Measurements from ENCODE around the gene EHD3.

The EHD3 gene

DNA sequence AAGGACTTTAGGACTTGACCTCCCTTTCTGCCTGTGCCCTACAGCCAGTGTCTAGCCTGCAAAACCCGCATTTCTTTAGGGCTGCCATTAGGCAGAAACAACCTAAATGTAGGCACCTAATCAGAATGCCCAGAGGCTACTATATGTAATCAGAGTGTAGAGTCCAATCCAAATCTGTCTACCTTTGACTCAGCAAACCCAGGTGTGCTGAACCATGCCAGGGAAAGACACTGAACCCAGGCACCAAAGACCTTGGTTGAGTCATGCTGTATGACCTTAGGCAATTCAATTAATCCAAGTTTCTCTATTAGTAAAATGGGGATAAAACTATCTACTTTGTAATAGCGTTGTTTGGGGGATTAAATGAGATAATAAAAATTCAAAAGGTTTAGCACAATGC lies 37.3 kb upstream of the EHD3 start:
- no peaks in the 10 kb centered on the region for H3K79me2 ChIP-seq (ENCODE audit: low read length)
- no peak overlapping the region for H3K4me2 ChIP-seq (ENCODE audit: low read depth, low read length)
- H3K27ac ChIP-seq (ENCODE audit: low read length), result no peak overlapping the region
- no peak overlapping the region for H3K9ac ChIP-seq (ENCODE audit: low read length)
- no peaks in the 10 kb centered on the region for H4K20me1 ChIP-seq (ENCODE audit: insufficient read depth, low read length)
- no peaks in the 10 kb centered on the region for H3K9me2 ChIP-seq (replicated peaks; ENCODE audit: insufficient read depth, low read length)
- no peak overlapping the region for H2AFZ ChIP-seq (ENCODE audit: low read length)
- no peak for DNase-seq
- H3K27me3 ChIP-seq (replicated peaks; ENCODE audit: insufficient read depth, low read length), result no peaks in the 10 kb centered on the region
- H3K4me1 ChIP-seq (ENCODE audit: low read length), result no peaks in the 10 kb centered on the region
- no peaks in the 10 kb centered on the region for H3F3A ChIP-seq (ENCODE audit: insufficient read depth, low read length)
- TF ChIP-seq EZH2phosphoT487 (IDR thresholded peaks at IDR 0.05; ENCODE audit: low read length), result no peak
- TF ChIP-seq, protein P1, sequence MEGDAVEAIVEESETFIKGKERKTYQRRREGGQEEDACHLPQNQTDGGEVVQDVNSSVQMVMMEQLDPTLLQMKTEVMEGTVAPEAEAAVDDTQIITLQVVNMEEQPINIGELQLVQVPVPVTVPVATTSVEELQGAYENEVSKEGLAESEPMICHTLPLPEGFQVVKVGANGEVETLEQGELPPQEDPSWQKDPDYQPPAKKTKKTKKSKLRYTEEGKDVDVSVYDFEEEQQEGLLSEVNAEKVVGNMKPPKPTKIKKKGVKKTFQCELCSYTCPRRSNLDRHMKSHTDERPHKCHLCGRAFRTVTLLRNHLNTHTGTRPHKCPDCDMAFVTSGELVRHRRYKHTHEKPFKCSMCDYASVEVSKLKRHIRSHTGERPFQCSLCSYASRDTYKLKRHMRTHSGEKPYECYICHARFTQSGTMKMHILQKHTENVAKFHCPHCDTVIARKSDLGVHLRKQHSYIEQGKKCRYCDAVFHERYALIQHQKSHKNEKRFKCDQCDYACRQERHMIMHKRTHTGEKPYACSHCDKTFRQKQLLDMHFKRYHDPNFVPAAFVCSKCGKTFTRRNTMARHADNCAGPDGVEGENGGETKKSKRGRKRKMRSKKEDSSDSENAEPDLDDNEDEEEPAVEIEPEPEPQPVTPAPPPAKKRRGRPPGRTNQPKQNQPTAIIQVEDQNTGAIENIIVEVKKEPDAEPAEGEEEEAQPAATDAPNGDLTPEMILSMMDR (IDR thresholded peaks at IDR 0.05; ENCODE audit: low read length), result no peak
- no peak for TF ChIP-seq EZH2 (optimal IDR thresholded peaks at IDR 0.05; ENCODE audit: low read depth, low read length)
- no peak overlapping the region for H3K4me3 ChIP-seq (ENCODE audit: low read length)
- no peaks in the 10 kb centered on the region for H3K36me3 ChIP-seq (replicated peaks; ENCODE audit: insufficient read depth, low read length)
- H3K9me3 ChIP-seq (replicated peaks; ENCODE audit: insufficient read depth, low read length), result no peaks in the 10 kb centered on the region

DNA sequence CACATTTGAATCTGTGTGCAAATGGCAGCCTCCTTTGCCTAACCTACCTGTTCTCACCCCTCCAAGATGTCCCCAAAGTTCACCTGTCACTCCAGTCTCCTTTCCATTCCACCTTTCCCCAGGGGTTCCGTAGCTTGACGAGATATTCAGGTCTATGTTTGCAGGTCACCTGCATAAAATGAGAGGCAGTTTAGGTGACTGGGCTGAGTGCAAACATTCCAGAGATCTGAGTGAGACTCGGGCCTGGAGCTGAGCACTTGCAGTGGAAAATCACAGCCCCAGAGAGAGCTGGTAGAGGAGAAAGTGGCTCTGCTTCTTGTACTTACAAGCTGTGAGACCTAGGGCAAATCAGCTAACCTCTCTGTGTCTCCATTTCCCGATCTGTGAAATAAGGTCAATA lies 36.8 kb upstream of the EHD3 start:
- Histone ChIP-seq H3K4me2 (ENCODE audit: low read depth, low read length) (no peak overlapping the region), H3K4me1 (ENCODE audit: low read length) (no peaks in the 10 kb centered on the region)

GRCh38 chr2:31197669-31198068 lies 36.3 kb upstream of the EHD3 start:
- Histone ChIP-seq H3K9me3 (replicated peaks; ENCODE audit: insufficient read depth, low read length) (no peaks in the 10 kb centered on the region), H3K36me3 (replicated peaks; ENCODE audit: insufficient read depth, low read length) (no peaks in the 10 kb centered on the region), H3K9me2 (replicated peaks; ENCODE audit: insufficient read depth, low read length) (no peaks in the 10 kb centered on the region), H3K27me3 (replicated peaks; ENCODE audit: insufficient read depth, low read length) (no peaks in the 10 kb centered on the region), H3K4me2 (ENCODE audit: low read depth, low read length) (no peak overlapping the region), H4K20me1 (ENCODE audit: insufficient read depth, low read length) (no peaks in the 10 kb centered on the region), H3F3A (ENCODE audit: insufficient read depth, low read length) (no peaks in the 10 kb centered on the region), H3K79me2 (ENCODE audit: low read length) (no peaks in the 10 kb centered on the region), H3K27ac (ENCODE audit: low read length) (no peak overlapping the region), H3K4me3 (ENCODE audit: low read length) (no peak overlapping the region), H3K4me1 (ENCODE audit: low read length) (no peaks in the 10 kb centered on the region), H2AFZ (ENCODE audit: low read length) (no peak overlapping the region), H3K9ac (ENCODE audit: low read length) (no peak overlapping the region)
- no peak for TF ChIP-seq EZH2phosphoT487 (IDR thresholded peaks at IDR 0.05; ENCODE audit: low read length)
- no peak for TF ChIP-seq EZH2 (optimal IDR thresholded peaks at IDR 0.05; ENCODE audit: low read depth, low read length)
- TF ChIP-seq, protein P1 (IDR thresholded peaks at IDR 0.05; ENCODE audit: low read length), result no peak
- DNase-seq, result no peak

More for the DNA sequence above, 36.8 kb upstream of the EHD3 start:
- H4K20me1 ChIP-seq (ENCODE audit: insufficient read depth, low read length), result no peaks in the 10 kb centered on the region
- no peaks in the 10 kb centered on the region for H3K36me3 ChIP-seq (replicated peaks; ENCODE audit: insufficient read depth, low read length)
- H3K79me2 ChIP-seq (ENCODE audit: low read length), result no peaks in the 10 kb centered on the region
- no peaks in the 10 kb centered on the region for H3F3A ChIP-seq (ENCODE audit: insufficient read depth, low read length)
- TF ChIP-seq, protein P1 (IDR thresholded peaks at IDR 0.05; ENCODE audit: low read length), result no peak
- TF ChIP-seq EZH2 (optimal IDR thresholded peaks at IDR 0.05; ENCODE audit: low read depth, low read length) (no peak), EZH2phosphoT487 (IDR thresholded peaks at IDR 0.05; ENCODE audit: low read length) (no peak)
- no peak overlapping the region for H3K27ac ChIP-seq (ENCODE audit: low read length)
- no peak overlapping the region for H3K9ac ChIP-seq (ENCODE audit: low read length)
- no peak overlapping the region for H2AFZ ChIP-seq (ENCODE audit: low read length)
- no peak overlapping the region for H3K4me3 ChIP-seq (ENCODE audit: low read length)
- H3K27me3 ChIP-seq (replicated peaks; ENCODE audit: insufficient read depth, low read length), result no peaks in the 10 kb centered on the region
- DNase-seq, result no peak
- no peaks in the 10 kb centered on the region for H3K9me2 ChIP-seq (replicated peaks; ENCODE audit: insufficient read depth, low read length)
- H3K9me3 ChIP-seq (replicated peaks; ENCODE audit: insufficient read depth, low read length), result no peaks in the 10 kb centered on the region

Measured in MM.1S (cell line).